Cardiac muscle cell (in vitro differentiated cells and primary cell): ENCODE data around the gene PLCB2. TPM values are rescaled to one million over a fixed set of nuclear protein-coding genes. Genes with fewer than 3 reads are reported as not detected.

ENCODE experiments used
- DNase-seq, 2 donors: peaks; one replicate each; pipeline versions ENCODE4 v3.0.0 to v3.0.0-alpha.2; 2010 to 2017; ENCODE audit warnings: low read depth in 1 of 2, low spot score in 1 of 2
- H3K27ac ChIP-seq: fragments of 200-600 bp; sonication (generic); 2 replicates; pipeline ENCODE4 v1.5.1; 2016
- H3K27me3 ChIP-seq: fragments of 200-600 bp; sonication (generic); 2 replicates; pipeline ENCODE4 v1.6.0; 2016; ENCODE audit warnings: control low read depth
- H3K36me3 ChIP-seq: fragments of 200-600 bp; sonication (generic); 2 replicates; pipeline ENCODE4 v1.5.1; 2016; ENCODE audit warnings: control low read depth
- H3K4me1 ChIP-seq: fragments of 200-600 bp; sonication (generic); 2 replicates; pipeline ENCODE4 v1.8.1; 2017; ENCODE audit warnings: low read depth, mild to moderate bottlenecking, mixed run types
- H3K4me3 ChIP-seq: fragments of 200-600 bp; sonication (generic); 2 replicates; pipeline ENCODE4 v1.5.1; 2016; ENCODE audit warnings: mild to moderate bottlenecking
- H3K9me3 ChIP-seq: fragments of 200-600 bp; sonication (generic); 2 replicates; pipeline ENCODE4 v1.5.1; 2017; ENCODE audit warnings: low read depth, mild to moderate bottlenecking, control low read depth
- polyA plus RNA-seq: library from polyadenylated mRNA; unstranded; fragments of >200 nt; fragmentation: Nextera tagmentation; extraction: Ambion mirVana; gene quantifications from 2 replicates; pipeline ENCODE4 v1.2.1, GENCODE V29; 2016
- total RNA-seq: library from RNA; depleted of rRNA; stranded (reverse); fragments of >200 nt; gene quantifications from 2 replicates; pipeline ENCODE4 v1.2.3, GENCODE V29; 2016
- TF ChIP-seq, protein P1 (sequence below): IDR thresholded peaks from 2 replicates; pipeline ENCODE4 v1.5.1; 2012; ENCODE audit warnings: low read depth, mild to moderate bottlenecking, low read length

The PLCB2 gene, protein sequence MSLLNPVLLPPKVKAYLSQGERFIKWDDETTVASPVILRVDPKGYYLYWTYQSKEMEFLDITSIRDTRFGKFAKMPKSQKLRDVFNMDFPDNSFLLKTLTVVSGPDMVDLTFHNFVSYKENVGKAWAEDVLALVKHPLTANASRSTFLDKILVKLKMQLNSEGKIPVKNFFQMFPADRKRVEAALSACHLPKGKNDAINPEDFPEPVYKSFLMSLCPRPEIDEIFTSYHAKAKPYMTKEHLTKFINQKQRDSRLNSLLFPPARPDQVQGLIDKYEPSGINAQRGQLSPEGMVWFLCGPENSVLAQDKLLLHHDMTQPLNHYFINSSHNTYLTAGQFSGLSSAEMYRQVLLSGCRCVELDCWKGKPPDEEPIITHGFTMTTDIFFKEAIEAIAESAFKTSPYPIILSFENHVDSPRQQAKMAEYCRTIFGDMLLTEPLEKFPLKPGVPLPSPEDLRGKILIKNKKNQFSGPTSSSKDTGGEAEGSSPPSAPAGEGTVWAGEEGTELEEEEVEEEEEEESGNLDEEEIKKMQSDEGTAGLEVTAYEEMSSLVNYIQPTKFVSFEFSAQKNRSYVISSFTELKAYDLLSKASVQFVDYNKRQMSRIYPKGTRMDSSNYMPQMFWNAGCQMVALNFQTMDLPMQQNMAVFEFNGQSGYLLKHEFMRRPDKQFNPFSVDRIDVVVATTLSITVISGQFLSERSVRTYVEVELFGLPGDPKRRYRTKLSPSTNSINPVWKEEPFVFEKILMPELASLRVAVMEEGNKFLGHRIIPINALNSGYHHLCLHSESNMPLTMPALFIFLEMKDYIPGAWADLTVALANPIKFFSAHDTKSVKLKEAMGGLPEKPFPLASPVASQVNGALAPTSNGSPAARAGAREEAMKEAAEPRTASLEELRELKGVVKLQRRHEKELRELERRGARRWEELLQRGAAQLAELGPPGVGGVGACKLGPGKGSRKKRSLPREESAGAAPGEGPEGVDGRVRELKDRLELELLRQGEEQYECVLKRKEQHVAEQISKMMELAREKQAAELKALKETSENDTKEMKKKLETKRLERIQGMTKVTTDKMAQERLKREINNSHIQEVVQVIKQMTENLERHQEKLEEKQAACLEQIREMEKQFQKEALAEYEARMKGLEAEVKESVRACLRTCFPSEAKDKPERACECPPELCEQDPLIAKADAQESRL
- 16.9 and 41.2 TPM in 2 replicates for total RNA-seq
- 28.3 and 45.9 TPM in 2 replicates for polyA plus RNA-seq

- no peaks in the 10 kb centered on the region for H3K9me3 ChIP-seq
- no peaks in the 10 kb centered on the region for H3K36me3 ChIP-seq
- no peak within 1 kb of the TSS for H3K4me3 ChIP-seq
- no peak for DNase-seq
- TF ChIP-seq, protein P1, sequence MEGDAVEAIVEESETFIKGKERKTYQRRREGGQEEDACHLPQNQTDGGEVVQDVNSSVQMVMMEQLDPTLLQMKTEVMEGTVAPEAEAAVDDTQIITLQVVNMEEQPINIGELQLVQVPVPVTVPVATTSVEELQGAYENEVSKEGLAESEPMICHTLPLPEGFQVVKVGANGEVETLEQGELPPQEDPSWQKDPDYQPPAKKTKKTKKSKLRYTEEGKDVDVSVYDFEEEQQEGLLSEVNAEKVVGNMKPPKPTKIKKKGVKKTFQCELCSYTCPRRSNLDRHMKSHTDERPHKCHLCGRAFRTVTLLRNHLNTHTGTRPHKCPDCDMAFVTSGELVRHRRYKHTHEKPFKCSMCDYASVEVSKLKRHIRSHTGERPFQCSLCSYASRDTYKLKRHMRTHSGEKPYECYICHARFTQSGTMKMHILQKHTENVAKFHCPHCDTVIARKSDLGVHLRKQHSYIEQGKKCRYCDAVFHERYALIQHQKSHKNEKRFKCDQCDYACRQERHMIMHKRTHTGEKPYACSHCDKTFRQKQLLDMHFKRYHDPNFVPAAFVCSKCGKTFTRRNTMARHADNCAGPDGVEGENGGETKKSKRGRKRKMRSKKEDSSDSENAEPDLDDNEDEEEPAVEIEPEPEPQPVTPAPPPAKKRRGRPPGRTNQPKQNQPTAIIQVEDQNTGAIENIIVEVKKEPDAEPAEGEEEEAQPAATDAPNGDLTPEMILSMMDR, result peak; percentile 25
- H3K4me1 ChIP-seq, result peaks cover 36% of the 10 kb centered on the region
- H3K27ac ChIP-seq, result peak within 1 kb of the TSS; percentile 72
- H3K27me3 ChIP-seq, result peaks cover 6% of the 10 kb centered on the region
These were observed at the start of gene PLCB2 for GRCh38 chr15:40307421-40308211. Gene PLCB2 (minus strand): TSS chr15:40307935. CDS start chr15:40307672, 263 bp downstream.

GRCh38 chr15:40357246-40357645 lies 49.5 kb upstream of the PLCB2 start:
- Histone ChIP-seq H3K27ac (no peak overlapping the region), H3K4me1 (peaks cover 4% of the 10 kb centered on the region), H3K4me3 (no peak overlapping the region), H3K27me3 (peaks cover 9% of the 10 kb centered on the region), H3K36me3 (no peaks in the 10 kb centered on the region), H3K9me3 (no peaks in the 10 kb centered on the region)
- TF ChIP-seq, protein P1, result no peak
- DNase-seq, result no peak

DNA sequence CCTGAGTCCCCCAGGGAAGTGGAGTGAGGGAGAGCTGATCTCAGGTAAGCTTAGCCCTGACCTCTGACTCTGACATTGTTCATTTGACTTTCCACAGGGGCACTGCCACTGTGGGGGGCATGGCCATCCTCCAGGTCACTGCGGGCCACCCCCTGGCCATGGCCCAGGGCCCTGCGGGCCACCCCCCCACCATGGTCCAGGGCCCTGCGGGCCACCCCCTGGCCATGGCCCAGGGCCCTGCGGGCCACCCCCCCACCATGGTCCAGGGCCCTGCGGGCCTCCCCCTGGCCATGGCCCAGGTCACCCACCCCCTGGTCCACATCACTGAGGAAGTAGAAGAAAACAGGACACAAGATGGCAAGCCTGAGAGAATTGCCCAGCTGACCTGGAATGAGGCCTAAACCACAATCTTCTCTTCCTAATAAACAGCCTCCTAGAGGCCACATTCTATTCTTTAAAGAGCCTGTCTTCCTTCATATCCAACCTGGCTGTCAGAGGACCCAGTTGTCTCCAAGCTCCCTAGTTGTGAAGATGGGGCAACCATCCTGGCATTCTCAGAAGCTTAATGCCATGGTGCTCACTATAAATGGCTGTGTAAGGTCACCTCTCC lies 48.3 kb upstream of the PLCB2 start:
- H3K27ac ChIP-seq, result no peak overlapping the region
- peaks cover 4% of the 10 kb centered on the region for H3K4me1 ChIP-seq
- H3K27me3 ChIP-seq, result peaks cover 2% of the 10 kb centered on the region
- peak in 1 of 2 donors; percentile 40 for DNase-seq
- TF ChIP-seq, protein P1, result no peak
- no peaks in the 10 kb centered on the region for H3K36me3 ChIP-seq
- H3K9me3 ChIP-seq, result no peaks in the 10 kb centered on the region
- H3K4me3 ChIP-seq, result no peak overlapping the region

DNA sequence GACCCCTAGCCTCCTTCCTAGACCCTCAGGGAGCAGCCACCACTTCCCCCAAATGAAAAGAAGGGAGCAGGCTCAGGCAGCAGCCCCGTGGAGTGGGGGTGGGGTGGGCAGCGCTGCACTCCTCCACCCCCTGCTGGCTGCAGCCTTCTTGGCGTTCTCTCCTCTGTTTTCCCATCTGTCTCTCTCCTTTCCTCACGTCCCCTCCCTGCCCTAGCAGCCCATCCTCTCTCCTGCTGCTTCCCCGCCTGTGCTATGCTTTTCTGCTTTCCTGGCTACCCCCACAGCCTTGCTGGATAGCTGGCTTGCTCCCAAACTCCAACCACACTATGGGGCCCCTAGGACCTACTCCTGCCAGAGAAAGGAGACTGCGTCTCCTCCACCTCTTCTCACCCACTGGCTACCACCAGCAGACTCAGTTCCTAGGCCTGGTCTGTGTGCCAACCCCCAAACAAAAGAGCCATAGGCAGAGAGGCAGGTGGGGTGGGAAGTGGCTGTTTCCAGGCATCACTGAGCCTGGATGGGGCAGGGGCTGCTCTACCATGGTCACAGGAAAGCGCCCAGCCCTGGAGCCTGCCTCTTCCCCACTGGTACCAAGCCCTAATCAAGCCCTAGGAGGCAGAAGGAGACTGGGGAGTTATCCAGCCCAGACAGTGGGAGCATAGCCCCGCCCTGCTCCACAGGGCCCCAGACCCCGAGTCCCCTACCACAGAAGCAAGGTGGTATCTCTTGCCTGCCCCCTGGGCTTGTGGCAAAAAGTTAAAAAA lies 46.9 kb upstream of the PLCB2 start:
- peaks cover 4% of the 10 kb centered on the region for H3K4me1 ChIP-seq
- no peaks in the 10 kb centered on the region for H3K9me3 ChIP-seq
- H3K27me3 ChIP-seq, result peaks cover 2% of the 10 kb centered on the region
- no peak overlapping the region for H3K4me3 ChIP-seq
- no peaks in the 10 kb centered on the region for H3K36me3 ChIP-seq
- peak; percentile 56 to 87 for DNase-seq
- TF ChIP-seq, protein P1, result peak; percentile 76
- H3K27ac ChIP-seq, result no peak overlapping the region
